ENCODE data around the gene TBC1D22A.

The TBC1D22A gene

DNA sequence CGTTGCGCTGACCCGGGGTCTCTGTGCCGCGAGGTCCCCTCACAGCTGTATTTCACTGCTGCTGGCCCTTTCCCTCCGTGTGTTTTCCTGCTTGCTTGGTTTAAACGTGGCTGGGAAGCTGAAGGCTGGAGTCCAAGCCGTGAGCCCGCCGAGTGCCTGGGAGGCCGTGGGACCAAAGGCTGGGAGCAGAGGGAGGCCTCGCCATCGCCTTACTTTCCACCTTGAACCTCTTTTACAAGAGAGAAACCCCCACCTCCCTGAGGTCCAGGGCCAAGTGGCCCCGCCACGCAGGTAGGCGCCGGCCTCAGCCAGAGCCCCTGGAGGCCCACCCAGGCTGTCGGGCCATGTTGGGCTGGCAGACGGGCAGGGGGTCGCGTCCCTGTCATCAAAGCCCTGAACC is 411.6 kb downstream of the TBC1D22A start:
- Mint-ChIP-seq H3K4me1 (peaks cover 6 to 9% of the 10 kb centered on the region in 2 donors), H3K27ac (no peak overlapping the region), H3K9me3 (peaks cover 0 to 2% of the 10 kb centered on the region in 2 donors), H3K27me3 (no peaks in the 10 kb centered on the region), H3K4me3 (no peak overlapping the region), H3K36me3 (peaks cover 58 to 71% of the 10 kb centered on the region in 2 donors)
- ATAC-seq (replicated peaks), result no peak
- no peak for DNase-seq

DNA sequence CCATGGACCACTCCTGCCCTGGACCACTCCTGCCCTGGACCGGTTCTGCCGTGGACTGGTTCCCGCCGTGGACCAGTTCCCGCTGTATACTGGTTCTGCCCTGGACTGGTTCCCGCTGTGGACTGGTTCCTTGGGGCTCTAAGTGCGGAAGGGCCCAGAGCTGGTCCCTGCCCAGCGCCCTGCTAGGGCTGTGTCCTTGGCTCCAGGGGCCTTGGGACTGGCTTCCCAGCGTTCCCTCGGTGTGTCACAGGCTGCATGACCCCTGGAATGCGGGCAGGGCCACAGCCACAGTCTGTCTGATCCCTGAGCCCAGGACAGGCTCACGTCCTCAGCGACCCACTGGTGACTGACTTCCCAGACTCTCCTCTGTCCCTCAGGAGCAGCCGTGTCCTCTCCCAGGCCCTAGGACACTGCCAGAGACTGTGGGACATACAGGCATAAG is 412.2 kb downstream of the TBC1D22A start:
- H3K4me1 Mint-ChIP-seq, result peaks cover 4 to 9% of the 10 kb centered on the region in 2 donors
- peaks cover 0 to 2% of the 10 kb centered on the region in 2 donors for H3K9me3 Mint-ChIP-seq
- no peaks in the 10 kb centered on the region for H3K27me3 Mint-ChIP-seq
- no peak for ATAC-seq (replicated peaks)
- H3K4me3 Mint-ChIP-seq, result no peak overlapping the region
- peaks cover 61 to 69% of the 10 kb centered on the region in 2 donors for H3K36me3 Mint-ChIP-seq
- DNase-seq, result no peak
- no peak overlapping the region for H3K27ac Mint-ChIP-seq

- DNase-seq (no peak), ATAC-seq (replicated peaks) (no peak)
- H3K4me3 Mint-ChIP-seq, result no peak overlapping the region
- H3K36me3 Mint-ChIP-seq, result peaks cover 58 to 66% of the 10 kb centered on the region in 2 donors
- peaks cover 4 to 6% of the 10 kb centered on the region in 2 donors for H3K4me1 Mint-ChIP-seq
- no peaks in the 10 kb centered on the region for H3K27me3 Mint-ChIP-seq
- H3K27ac Mint-ChIP-seq, result no peak overlapping the region
- H3K9me3 Mint-ChIP-seq, result peaks cover 0 to 2% of the 10 kb centered on the region in 2 donors
Observed at GRCh38 chr22:47175151-47176025, 412.9 kb downstream of the TBC1D22A start.

GRCh38 chr22:47176026-47176389 is 413.6 kb downstream of the TBC1D22A start:
- Mint-ChIP-seq H3K27me3 (no peaks in the 10 kb centered on the region), H3K4me1 (peaks cover 4 to 6% of the 10 kb centered on the region in 2 donors), H3K36me3 (peaks cover 58 to 65% of the 10 kb centered on the region in 2 donors), H3K9me3 (peaks cover 0 to 2% of the 10 kb centered on the region in 2 donors), H3K4me3 (no peak overlapping the region), H3K27ac (no peak overlapping the region)
- DNase-seq, result no peak
- ATAC-seq (replicated peaks), result no peak

DNA sequence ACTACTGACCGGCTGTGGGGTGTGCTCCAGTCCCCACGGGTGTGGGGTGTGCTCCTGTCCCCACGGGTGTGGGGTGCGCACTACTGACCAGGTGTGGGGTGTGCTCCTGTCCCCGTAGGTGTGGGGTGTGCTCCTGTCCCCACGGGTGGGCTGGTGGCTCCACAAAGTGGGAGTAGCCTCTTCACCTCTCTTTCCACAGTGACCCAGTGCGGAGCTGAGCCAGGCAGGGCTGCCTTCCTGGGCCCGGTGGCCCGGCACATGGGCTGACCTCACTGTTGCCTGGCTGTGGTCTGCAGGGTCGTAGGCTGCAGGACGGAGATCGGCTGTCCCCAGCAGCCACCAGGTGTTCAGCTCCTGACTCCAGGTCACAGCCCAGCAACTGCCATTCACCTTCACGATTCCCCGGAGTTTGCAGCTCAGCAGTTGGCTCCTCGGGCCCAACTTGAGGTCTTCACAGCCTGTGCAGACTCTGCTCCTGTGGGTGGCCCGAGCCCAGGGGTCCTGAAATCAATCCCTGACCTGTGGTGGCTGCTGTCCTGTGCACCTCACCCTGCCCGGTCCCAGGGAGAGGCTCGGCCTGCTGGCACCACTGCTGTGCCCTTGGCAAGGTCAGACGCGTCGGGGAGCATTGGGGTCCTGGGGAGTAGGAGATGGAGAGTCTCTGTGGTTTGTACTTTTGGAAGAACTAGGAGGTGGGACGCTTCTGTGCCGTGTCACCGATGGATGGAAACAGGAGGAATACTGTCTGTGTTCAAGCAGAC is 414.3 kb downstream of the TBC1D22A start:
- peaks cover 0 to 2% of the 10 kb centered on the region in 2 donors for H3K9me3 Mint-ChIP-seq
- DNase-seq (no peak), ATAC-seq (replicated peaks) (no peak)
- H3K4me3 Mint-ChIP-seq, result no peak overlapping the region
- peaks cover under 1 to 4% of the 10 kb centered on the region in 2 donors for H3K4me1 Mint-ChIP-seq
- peaks cover 55 to 61% of the 10 kb centered on the region in 2 donors for H3K36me3 Mint-ChIP-seq
- H3K27me3 Mint-ChIP-seq, result no peaks in the 10 kb centered on the region
- peak overlapping the region; percentile 73 for H3K27ac Mint-ChIP-seq

DNA sequence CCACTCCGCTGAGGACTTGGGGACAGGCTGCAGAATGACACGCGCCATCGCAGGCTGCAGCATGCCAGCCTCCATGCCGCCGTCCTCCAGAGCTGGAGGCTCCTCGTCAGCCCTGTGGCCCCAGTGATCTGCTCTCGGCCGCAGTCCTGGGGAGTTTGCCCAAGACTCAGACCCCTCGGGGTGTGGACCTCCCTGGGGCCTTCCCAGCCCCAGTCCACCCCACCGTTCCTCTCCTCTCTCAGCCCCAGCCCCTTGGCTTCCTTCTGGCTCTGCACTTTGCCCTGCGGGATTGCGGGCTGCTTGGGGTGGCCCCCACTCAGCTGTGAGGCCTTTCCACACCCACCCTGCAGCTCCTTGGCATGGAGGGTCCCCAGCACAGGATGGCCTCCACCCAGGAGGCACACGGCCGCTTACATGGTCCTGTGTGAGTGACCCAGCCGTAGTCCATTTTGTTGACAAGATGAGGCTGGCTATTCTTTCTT is 414.9 kb downstream of the TBC1D22A start:
- no peak for ATAC-seq (replicated peaks)
- peaks cover 55 to 58% of the 10 kb centered on the region in 2 donors for H3K36me3 Mint-ChIP-seq
- peaks cover 0 to 2% of the 10 kb centered on the region in 2 donors for H3K9me3 Mint-ChIP-seq
- peak overlapping the region; percentile 25 for H3K27ac Mint-ChIP-seq
- H3K4me3 Mint-ChIP-seq, result no peak overlapping the region
- peaks cover 0 to 4% of the 10 kb centered on the region in 2 donors for H3K4me1 Mint-ChIP-seq
- DNase-seq, result no peak
- H3K27me3 Mint-ChIP-seq, result no peaks in the 10 kb centered on the region

DNA sequence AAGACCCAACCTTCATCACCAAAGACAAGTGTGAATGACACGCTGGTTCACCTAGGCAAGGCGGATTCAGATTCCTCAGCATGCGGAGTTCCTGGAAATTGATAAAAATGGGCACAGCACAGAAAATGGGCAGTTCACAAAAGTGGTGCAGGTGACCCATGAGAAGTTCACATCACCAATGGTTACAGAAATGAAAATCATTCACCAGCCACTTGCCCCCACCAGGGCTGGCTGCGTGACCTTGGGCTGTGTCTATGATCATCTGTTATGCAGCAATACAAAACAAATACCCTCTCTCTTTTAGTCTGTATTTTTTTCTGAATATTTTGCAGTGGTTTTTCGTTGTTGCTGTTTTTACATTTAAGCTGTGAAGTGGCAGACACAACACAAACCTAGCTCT is 415.9 kb downstream of the TBC1D22A start:
- Mint-ChIP-seq H3K4me1 (peaks cover 0 to 4% of the 10 kb centered on the region in 2 donors), H3K36me3 (peaks cover 54% of the 10 kb centered on the region in 2 donors), H3K4me3 (no peak overlapping the region), H3K27me3 (no peaks in the 10 kb centered on the region), H3K27ac (no peak overlapping the region), H3K9me3 (peaks cover 3 to 4% of the 10 kb centered on the region in 2 donors)
- no peak for DNase-seq
- no peak for ATAC-seq (replicated peaks)

- no peak for DNase-seq
- peaks cover 11 to 22% of the 10 kb centered on the region in 2 donors for H3K9me3 Mint-ChIP-seq
- no peak overlapping the region for H3K27ac Mint-ChIP-seq
- no peak for ATAC-seq (replicated peaks)
- no peaks in the 10 kb centered on the region for H3K27me3 Mint-ChIP-seq
- H3K4me1 Mint-ChIP-seq, result peaks cover 0 to 4% of the 10 kb centered on the region in 2 donors
- H3K4me3 Mint-ChIP-seq, result no peak overlapping the region
- peaks cover 31 to 34% of the 10 kb centered on the region in 2 donors for H3K36me3 Mint-ChIP-seq
Observed at GRCh38 chr22:47180796-47181195, 418.3 kb downstream of the TBC1D22A start.

- ATAC-seq (replicated peaks) (no peak), DNase-seq (no peak)
- Mint-ChIP-seq H3K9me3 (peaks cover 11 to 24% of the 10 kb centered on the region in 2 donors), H3K27ac (no peak overlapping the region), H3K4me1 (no peaks in the 10 kb centered on the region), H3K27me3 (no peaks in the 10 kb centered on the region), H3K36me3 (peaks cover 0 to 3% of the 10 kb centered on the region in 2 donors), H3K4me3 (no peak overlapping the region)
Observed at GRCh38 chr22:47187176-47187957, 424.9 kb downstream of the TBC1D22A start.

- Mint-ChIP-seq H3K4me1 (no peaks in the 10 kb centered on the region), H3K27me3 (no peaks in the 10 kb centered on the region), H3K27ac (no peak overlapping the region), H3K36me3 (peaks cover 0 to 3% of the 10 kb centered on the region in 2 donors), H3K9me3 (peaks cover 10 to 20% of the 10 kb centered on the region in 2 donors), H3K4me3 (no peak overlapping the region)
- ATAC-seq (replicated peaks), result no peak
- no peak for DNase-seq
Observed at GRCh38 chr22:47188261-47189055, 426.0 kb downstream of the TBC1D22A start.

GRCh38 chr22:47189056-47189916 is 426.8 kb downstream of the TBC1D22A start:
- DNase-seq (no peak), ATAC-seq (replicated peaks) (no peak)
- H3K9me3 Mint-ChIP-seq, result peaks cover 8 to 18% of the 10 kb centered on the region in 2 donors
- no peaks in the 10 kb centered on the region for H3K27me3 Mint-ChIP-seq
- H3K36me3 Mint-ChIP-seq, result peaks cover 0 to 3% of the 10 kb centered on the region in 2 donors
- no peaks in the 10 kb centered on the region for H3K4me1 Mint-ChIP-seq
- H3K27ac Mint-ChIP-seq, result no peak overlapping the region
- no peak overlapping the region for H3K4me3 Mint-ChIP-seq

DNA sequence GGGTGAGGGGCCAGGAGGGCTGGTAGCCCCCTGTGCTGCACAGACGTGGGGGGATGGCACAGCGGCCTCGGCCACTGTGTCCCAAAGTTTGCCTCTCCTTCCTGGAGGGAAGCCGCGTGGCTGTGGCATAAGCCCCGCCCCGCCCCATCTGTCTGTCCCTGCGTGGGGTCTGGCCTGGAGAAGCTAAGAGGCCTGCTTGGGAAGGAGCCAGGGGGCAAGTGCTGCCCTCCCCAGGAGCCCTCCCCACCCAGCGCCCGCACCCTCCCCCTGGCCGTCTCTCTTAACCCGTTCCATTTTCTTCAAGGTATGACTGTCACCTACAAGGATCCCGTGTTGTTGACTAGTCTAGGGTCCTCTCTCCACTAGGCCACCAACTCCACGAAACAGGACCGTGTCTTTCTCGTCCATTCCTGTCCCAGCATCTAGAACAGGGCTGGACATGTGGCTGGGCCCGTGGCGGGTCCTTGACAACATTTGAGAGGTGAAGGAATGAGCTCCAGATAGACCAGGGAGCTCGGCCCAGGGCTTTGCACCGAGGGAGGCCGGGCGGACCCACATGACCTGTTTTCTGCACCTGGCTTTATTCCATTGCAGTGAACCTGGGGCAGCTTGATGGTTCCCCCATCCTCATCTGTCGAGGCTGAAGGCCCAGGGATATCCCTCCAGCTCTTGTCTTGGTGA is 428.0 kb downstream of the TBC1D22A start:
- ATAC-seq (replicated peaks) (no peak), DNase-seq (no peak)
- H3K9me3 Mint-ChIP-seq, result peaks cover 6% of the 10 kb centered on the region in 2 donors
- H3K27ac Mint-ChIP-seq, result no peak overlapping the region
- H3K4me3 Mint-ChIP-seq, result no peak overlapping the region
- no peaks in the 10 kb centered on the region for H3K27me3 Mint-ChIP-seq
- peaks cover 0 to 3% of the 10 kb centered on the region in 2 donors for H3K36me3 Mint-ChIP-seq
- no peaks in the 10 kb centered on the region for H3K4me1 Mint-ChIP-seq
